22Rv1 (cell line): ENCODE results near the gene LRMDA.

Experiments
- H3K27ac ChIP-seq: fragments of 450-650 bp; 2 replicates; pipeline ENCODE4 v1.5.1; 2017
- CTCF ChIP-seq: fragments of 450-650 bp; IDR thresholded peaks from 2 replicates; pipeline ENCODE4 v1.5.1; 2017; ENCODE audit warnings: mild to moderate bottlenecking
- ZFX ChIP-seq: fragments of 450-650 bp; IDR thresholded peaks from 2 replicates; pipeline ENCODE4 v1.6.1; 2017; ENCODE audit warnings: antibody characterized with exemption, borderline replicate concordance

LRMDA gene

GRCh38 chr10:75468612-75469005, 37.2 kb downstream of the LRMDA start:
- no peak overlapping the region for H3K27ac ChIP-seq
- TF ChIP-seq CTCF (no peak), ZFX (no peak)

GRCh38 chr10:75469006-75469616, 37.7 kb downstream of the LRMDA start:
- no peak overlapping the region for H3K27ac ChIP-seq
- TF ChIP-seq CTCF (no peak), ZFX (no peak)

GRCh38 chr10:75470901-75471300, 39.5 kb downstream of the LRMDA start:
- TF ChIP-seq ZFX (no peak), CTCF (no peak)
- no peak overlapping the region for H3K27ac ChIP-seq

- no peak overlapping the region for H3K27ac ChIP-seq
- TF ChIP-seq ZFX: no peak
- no peak for TF ChIP-seq CTCF
Measured at GRCh38 chr10:75472685-75473084, 41.3 kb downstream of the LRMDA start.

GRCh38 chr10:75474106-75474505, 42.7 kb downstream of the LRMDA start:
- TF ChIP-seq CTCF (no peak), ZFX (no peak)
- no peak overlapping the region for H3K27ac ChIP-seq

GRCh38 chr10:75475460-75476182, 44.2 kb downstream of the LRMDA start:
- no peak overlapping the region for H3K27ac ChIP-seq
- no peak for TF ChIP-seq ZFX
- TF ChIP-seq CTCF: no peak

- H3K27ac ChIP-seq: no peak overlapping the region
- TF ChIP-seq ZFX (no peak), CTCF (no peak)
Measured at GRCh38 chr10:75476569-75476968, 45.1 kb downstream of the LRMDA start.
